Thyroid gland (tissue), 4 donors: ENCODE data around the gene NEURL1.

Experiments used
- POLR2A ChIP-seq, 2 donors: fragments of 450-650 bp; IDR thresholded peaks; one replicate each; pipeline ENCODE4 v1.6.1; 2017; ENCODE audit warnings: antibody characterized with exemption in 2 of 2, mild to moderate bottlenecking in 2 of 2, moderate library complexity in 1 of 2
- TF ChIP-seq, protein P1 (sequence below), 6 experiments: fragments of 200-600 bp in 3 of 6; fragments of 450-650 bp in 3 of 6; sonication (generic) in 3 of 6; IDR thresholded peaks; one replicate each; pipeline ENCODE4 v1.5.1; 2016 to 2019; ENCODE audit warnings: antibody characterized with exemption in 6 of 6, mild to moderate bottlenecking in 2 of 6, inconsistent platforms in 1 of 6, moderate library complexity in 1 of 6

DNA sequence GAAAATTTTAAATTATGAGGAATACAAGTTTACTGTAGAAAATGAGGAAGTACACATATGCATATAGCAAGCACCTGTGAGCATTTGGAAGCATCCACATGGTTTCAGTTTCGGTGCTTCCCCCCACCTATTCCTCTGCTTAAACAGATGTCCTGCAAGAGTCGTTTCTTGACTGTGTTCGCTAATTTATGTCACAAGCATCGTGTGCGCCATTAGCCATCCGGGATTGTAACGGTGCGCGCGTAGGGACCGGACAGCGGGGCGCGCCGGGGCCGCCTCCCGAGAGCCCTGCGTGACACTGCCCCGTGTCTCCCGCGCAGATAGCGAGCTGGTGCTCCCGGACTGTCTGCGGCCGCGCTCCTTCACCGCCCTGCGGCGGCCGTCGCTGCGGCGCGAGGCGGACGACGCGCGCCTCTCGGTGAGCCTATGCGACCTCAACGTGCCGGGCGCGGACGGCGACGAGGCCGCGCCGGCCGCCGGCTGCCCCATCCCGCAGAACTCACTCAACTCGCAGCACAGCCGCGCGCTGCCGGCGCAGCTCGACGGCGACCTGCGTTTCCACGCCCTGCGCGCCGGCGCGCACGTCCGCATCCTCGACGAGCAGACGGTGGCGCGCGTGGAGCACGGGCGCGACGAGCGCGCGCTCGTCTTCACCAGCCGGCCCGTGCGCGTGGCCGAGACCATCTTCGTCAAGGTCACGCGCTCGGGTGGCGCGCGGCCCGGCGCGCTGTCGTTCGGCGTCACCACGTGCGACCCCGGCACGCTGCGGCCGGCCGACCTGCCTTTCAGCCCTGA is 90.9 kb downstream of the NEURL1 start:
- TF ChIP-seq, protein P1, sequence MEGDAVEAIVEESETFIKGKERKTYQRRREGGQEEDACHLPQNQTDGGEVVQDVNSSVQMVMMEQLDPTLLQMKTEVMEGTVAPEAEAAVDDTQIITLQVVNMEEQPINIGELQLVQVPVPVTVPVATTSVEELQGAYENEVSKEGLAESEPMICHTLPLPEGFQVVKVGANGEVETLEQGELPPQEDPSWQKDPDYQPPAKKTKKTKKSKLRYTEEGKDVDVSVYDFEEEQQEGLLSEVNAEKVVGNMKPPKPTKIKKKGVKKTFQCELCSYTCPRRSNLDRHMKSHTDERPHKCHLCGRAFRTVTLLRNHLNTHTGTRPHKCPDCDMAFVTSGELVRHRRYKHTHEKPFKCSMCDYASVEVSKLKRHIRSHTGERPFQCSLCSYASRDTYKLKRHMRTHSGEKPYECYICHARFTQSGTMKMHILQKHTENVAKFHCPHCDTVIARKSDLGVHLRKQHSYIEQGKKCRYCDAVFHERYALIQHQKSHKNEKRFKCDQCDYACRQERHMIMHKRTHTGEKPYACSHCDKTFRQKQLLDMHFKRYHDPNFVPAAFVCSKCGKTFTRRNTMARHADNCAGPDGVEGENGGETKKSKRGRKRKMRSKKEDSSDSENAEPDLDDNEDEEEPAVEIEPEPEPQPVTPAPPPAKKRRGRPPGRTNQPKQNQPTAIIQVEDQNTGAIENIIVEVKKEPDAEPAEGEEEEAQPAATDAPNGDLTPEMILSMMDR (IDR thresholded peaks at IDR 0.05), result no peak
- no peak for TF ChIP-seq POLR2A (IDR thresholded peaks at IDR 0.05)
